ENCODE results near the gene ERBB4. TPM values are rescaled to one million over a fixed set of nuclear protein-coding genes. Genes with fewer than 3 reads are reported as not detected.

ERBB4 gene
- total RNA-seq, 1 donor from 2014 or later: 2.6 TPM

DNA sequence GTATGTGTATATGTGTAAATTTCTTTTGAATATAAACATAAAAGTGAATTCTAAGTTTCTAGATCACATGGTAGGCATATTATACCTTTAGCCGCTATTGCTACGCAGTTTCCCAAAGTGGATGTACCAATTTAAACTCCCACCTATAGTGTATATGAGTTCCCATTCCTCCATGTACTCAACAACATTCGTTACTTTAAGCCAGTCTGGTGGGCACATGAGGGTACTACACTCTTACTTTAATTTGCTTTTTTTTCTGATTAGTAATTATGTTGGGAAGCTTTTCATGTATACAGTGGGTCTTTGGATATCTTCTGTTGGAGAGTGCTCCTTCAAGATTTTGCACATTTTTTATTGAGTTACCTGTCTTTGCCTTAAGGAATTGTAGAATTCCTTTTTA lies 683.8 kb downstream of the ERBB4 start:
- no peak for DNase-seq (ENCODE audit: low read depth)
- no peaks in the 10 kb centered on the region for H3K36me3 ChIP-seq (ENCODE audit: control insufficient read depth, insufficient read depth, low read length)
- TF ChIP-seq CTCF (IDR thresholded peaks at IDR 0.05; ENCODE audit: insufficient read depth, low read length, poor library complexity, severe bottlenecking): no peak
- H3K27me3 ChIP-seq (ENCODE audit: control insufficient read depth, insufficient read depth, low read length): no peaks in the 10 kb centered on the region
- H3K4me3 ChIP-seq (ENCODE audit: low read depth, low read length): no peak overlapping the region

DNA sequence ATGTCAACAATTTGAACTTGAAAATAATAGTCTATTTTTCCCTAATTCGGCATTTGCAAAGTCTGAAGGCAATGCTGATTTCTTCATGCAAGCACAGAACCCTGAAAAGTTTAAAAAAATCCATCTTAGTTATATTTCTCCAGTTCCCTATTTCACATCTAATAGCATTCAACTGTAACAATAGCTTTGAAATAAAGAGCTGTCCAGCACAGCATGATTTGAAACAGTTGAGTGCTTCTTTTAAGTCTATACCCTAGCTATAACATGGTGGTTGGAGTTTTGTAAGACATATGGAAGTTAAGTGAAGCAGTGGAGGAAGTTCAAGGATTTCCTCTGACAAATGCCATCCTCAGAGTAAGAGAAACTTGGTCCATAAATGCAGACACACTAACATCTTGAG lies 691.9 kb downstream of the ERBB4 start:
- Histone ChIP-seq H3K4me3 (ENCODE audit: low read depth, low read length) (no peak overlapping the region), H3K27me3 (ENCODE audit: control insufficient read depth, insufficient read depth, low read length) (no peaks in the 10 kb centered on the region), H3K36me3 (ENCODE audit: control insufficient read depth, insufficient read depth, low read length) (no peaks in the 10 kb centered on the region)
- TF ChIP-seq CTCF (IDR thresholded peaks at IDR 0.05; ENCODE audit: insufficient read depth, low read length, poor library complexity, severe bottlenecking): no peak
- no peak for DNase-seq (ENCODE audit: low read depth)

DNA sequence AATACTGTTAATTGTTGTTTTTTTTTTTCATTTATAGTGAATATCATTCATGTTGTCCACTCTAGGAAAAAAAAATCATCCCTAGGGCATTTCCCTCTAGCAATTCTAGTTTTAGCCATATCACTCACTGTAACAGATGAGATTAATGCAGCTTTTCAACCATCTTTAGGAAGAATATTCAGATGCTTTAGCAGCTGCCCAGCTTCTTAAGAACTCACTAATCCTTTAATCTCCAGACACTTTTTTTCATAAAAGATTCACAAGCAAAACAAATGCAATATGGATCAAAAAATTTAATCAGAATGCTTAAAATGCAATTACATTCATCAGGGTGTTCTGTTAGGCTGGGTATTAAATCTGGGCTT lies 692.6 kb downstream of the ERBB4 start:
- Histone ChIP-seq H3K36me3 (ENCODE audit: control insufficient read depth, insufficient read depth, low read length) (no peaks in the 10 kb centered on the region), H3K4me3 (ENCODE audit: low read depth, low read length) (no peak overlapping the region), H3K27me3 (ENCODE audit: control insufficient read depth, insufficient read depth, low read length) (no peaks in the 10 kb centered on the region)
- no peak for DNase-seq (ENCODE audit: low read depth)
- no peak for TF ChIP-seq CTCF (IDR thresholded peaks at IDR 0.05; ENCODE audit: insufficient read depth, low read length, poor library complexity, severe bottlenecking)

DNA sequence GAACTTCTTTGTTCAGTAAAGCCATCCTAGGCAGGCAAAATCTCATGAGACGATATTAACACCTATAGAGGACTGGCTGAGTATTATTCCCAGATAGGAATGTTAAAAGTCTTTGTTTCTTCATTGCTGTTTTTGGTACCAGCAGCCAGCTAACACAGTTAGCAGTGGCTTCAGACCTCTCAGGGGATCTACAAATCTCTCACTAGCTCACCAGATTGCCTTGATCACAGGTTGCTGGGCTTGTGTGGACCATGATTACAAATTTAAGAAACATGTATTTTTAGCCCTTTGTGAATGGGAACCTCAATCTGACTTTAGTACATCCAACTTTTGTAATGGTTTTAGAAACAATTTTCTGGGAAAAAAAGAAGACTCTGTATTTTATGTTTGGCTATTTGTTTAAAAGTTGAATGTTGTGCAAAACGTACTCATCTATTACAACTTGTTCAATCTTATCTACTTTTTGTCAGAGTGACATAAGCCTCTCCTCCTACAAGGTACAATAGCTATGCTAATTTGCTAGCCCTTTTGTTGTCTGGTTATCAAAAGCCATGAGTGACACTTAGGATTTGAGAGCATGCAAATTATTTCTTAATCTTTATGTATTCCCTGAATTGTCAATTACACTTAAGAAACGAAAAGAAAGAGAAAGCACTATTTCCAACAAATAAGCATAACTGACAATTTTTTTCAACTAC lies 693.1 kb downstream of the ERBB4 start:
- DNase-seq (ENCODE audit: low read depth): no peak

DNA sequence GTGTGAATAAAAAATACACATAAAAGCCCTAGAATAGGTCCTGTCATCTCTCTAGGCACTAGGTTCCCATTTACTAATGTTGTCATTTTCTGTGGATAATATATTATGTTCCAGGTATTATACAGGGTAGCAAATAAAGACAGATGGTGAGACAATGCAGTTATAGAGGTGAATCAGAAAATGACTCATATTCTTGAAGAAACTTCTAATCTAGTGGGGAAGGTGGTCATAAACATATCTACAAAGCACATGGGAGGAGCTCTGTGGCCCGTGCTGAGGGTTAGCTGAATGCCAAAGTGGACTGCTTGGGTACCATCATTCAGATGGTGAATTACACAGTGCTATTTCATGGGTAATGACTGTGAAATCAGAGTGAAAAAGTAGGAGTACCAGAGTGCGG lies 700.9 kb downstream of the ERBB4 start:
- no peaks in the 10 kb centered on the region for H3K27me3 ChIP-seq (ENCODE audit: control insufficient read depth, insufficient read depth, low read length)
- DNase-seq (ENCODE audit: low read depth): no peak
- H3K36me3 ChIP-seq (ENCODE audit: control insufficient read depth, insufficient read depth, low read length): no peaks in the 10 kb centered on the region
- no peak overlapping the region for H3K4me3 ChIP-seq (ENCODE audit: low read depth, low read length)
- no peak for TF ChIP-seq CTCF (IDR thresholded peaks at IDR 0.05; ENCODE audit: insufficient read depth, low read length, poor library complexity, severe bottlenecking)

More for the DNA sequence above, 693.1 kb downstream of the ERBB4 start:
- H3K4me3 ChIP-seq (ENCODE audit: low read depth, low read length): no peak overlapping the region
- H3K36me3 ChIP-seq (ENCODE audit: control insufficient read depth, insufficient read depth, low read length): no peaks in the 10 kb centered on the region
- TF ChIP-seq CTCF (IDR thresholded peaks at IDR 0.05; ENCODE audit: insufficient read depth, low read length, poor library complexity, severe bottlenecking): no peak
- H3K27me3 ChIP-seq (ENCODE audit: control insufficient read depth, insufficient read depth, low read length): no peaks in the 10 kb centered on the region

- Histone ChIP-seq H3K4me3 (ENCODE audit: low read depth, low read length) (no peak overlapping the region), H3K27me3 (ENCODE audit: control insufficient read depth, insufficient read depth, low read length) (no peaks in the 10 kb centered on the region), H3K36me3 (ENCODE audit: control insufficient read depth, insufficient read depth, low read length) (no peaks in the 10 kb centered on the region)
- no peak for DNase-seq (ENCODE audit: low read depth)
- no peak for TF ChIP-seq CTCF (IDR thresholded peaks at IDR 0.05; ENCODE audit: insufficient read depth, low read length, poor library complexity, severe bottlenecking)
These were observed 701.4 kb downstream of the ERBB4 start for GRCh38 chr2:211837206-211837605.

All from kidney epithelial cell (primary cell).